Esophagus squamous epithelium (tissue), 5 donors: Measurements from ENCODE around the gene CYP4F22. TPM values are rescaled to one million over a fixed set of nuclear protein-coding genes. Genes with fewer than 3 reads are reported as not detected.
"Not testable (repeated sequence)": the region's sequence is repeated elsewhere in the genome, so short reads cannot be mapped to it uniquely, and the experiment has no call there.

Experiments
- DNase-seq: peaks from one replicate; lab custom pipeline; 2025; lab: John Stamatoyannopoulos, UW
- H3K27ac ChIP-seq, 4 donors: fragments of 200-600 bp; sonication (generic); one replicate each; pipeline ENCODE4 v1.5.1; 2016 to 2019; ENCODE audit warnings: mild to moderate bottlenecking in 1 of 4
- H3K27me3 ChIP-seq, 4 donors: fragments of 200-600 bp; sonication (generic); 1 replicate in 3 of 4; 2 replicates in 1 of 4; pipeline versions ENCODE4 v1.5.1 to v1.6.0; 2017 to 2021; ENCODE audit warnings: antibody characterized with exemption in 1 of 4
- H3K36me3 ChIP-seq, 3 donors: fragments of 200-600 bp; sonication (generic); one replicate each; pipeline ENCODE4 v1.5.1; 2016 to 2019
- H3K4me1 ChIP-seq, 3 donors: fragments of 200-600 bp; sonication (generic); one replicate each; pipeline ENCODE4 v1.5.1; 2017 to 2019
- H3K4me3 ChIP-seq, 4 donors: fragments of 200-600 bp; sonication (generic); 1 replicate in 3 of 4; 2 replicates in 1 of 4; pipeline ENCODE4 v1.5.1; 2016 to 2019; ENCODE audit warnings: mild to moderate bottlenecking in 2 of 4, moderate library complexity in 1 of 4
- H3K9me3 ChIP-seq, 3 donors: fragments of 200-600 bp; sonication (generic); one replicate each; pipeline ENCODE4 v1.5.1; 2016 to 2019
- CTCF ChIP-seq, 6 experiments: fragments of 450-650 bp in 4 of 6; fragments of 200-600 bp in 2 of 6; sonication (generic) in 2 of 6; IDR thresholded peaks; one replicate each; pipeline ENCODE4 v1.5.1; 2016 to 2019; ENCODE audit warnings: antibody characterized with exemption in 6 of 6, mild to moderate bottlenecking in 4 of 6, moderate library complexity in 4 of 6
- POLR2A ChIP-seq, 4 donors: fragments of 450-650 bp; IDR thresholded peaks; one replicate each; pipeline ENCODE4 v1.6.1; 2017; ENCODE audit warnings: antibody characterized with exemption in 4 of 4, mild to moderate bottlenecking in 4 of 4, moderate library complexity in 3 of 4
- WGBS, 2 donors: methylation state at CpG; one replicate each; pipeline ENCODE4 v1.1.5; 2018; 5-methylcytosine and 5-hydroxymethylcytosine counted together
- intact Hi-C: fragments of 100-400 bp; cut with DNase I; formaldehyde crosslinking; loops from one replicate; pipeline ENCODE4 v1.15.0; 2022
- total RNA-seq, 4 donors: library from RNA; depleted of rRNA; stranded (reverse); fragments of >200 nt; gene quantifications; one replicate each; pipeline ENCODE4 v1.1.0, GENCODE V29; 2016
- donor health status: DM: yes; HTN: yes; CAD: no.

The CYP4F22 gene
- total RNA-seq, 4 donors from 2014 or later, result 3.2 to 19.4 (median 11.1) TPM

- H3K27ac ChIP-seq, result no peak overlapping the region
- intact Hi-C loops, result no loop called here
- 49 to 63% methylated on average over 12 to 14 of the region's 31 CpGs for WGBS, 2 donors
- peaks cover 6 to 22% (median 8%) of the 10 kb centered on the region in 3 donors for H3K4me1 ChIP-seq
- no peaks in the 10 kb centered on the region for H3K36me3 ChIP-seq
- DNase-seq, result no peak
- H3K9me3 ChIP-seq, result no peaks in the 10 kb centered on the region
- no peak for TF ChIP-seq POLR2A (IDR thresholded peaks at IDR 0.05)
- no peak for TF ChIP-seq CTCF (IDR thresholded peaks at IDR 0.05)
- H3K27me3 ChIP-seq, result peaks cover 0 to 62% (median 2%) of the 10 kb centered on the region in 4 donors
- no peak overlapping the region for H3K4me3 ChIP-seq
These were observed 36.7 kb upstream of the CYP4F22 start for GRCh38 chr19:15471639-15472101.

GRCh38 chr19:15473821-15474220 is 34.5 kb upstream of the CYP4F22 start:
- WGBS, 2 donors, result 55 to 58% methylated on average over 4 of the region's 4 CpGs
- Histone ChIP-seq H3K27me3 (peaks cover 0 to 40% (median 2%) of the 10 kb centered on the region in 4 donors), H3K4me1 (peaks cover 6 to 12% (median 8%) of the 10 kb centered on the region in 3 donors)
- intact Hi-C loops, H3K9me3 ChIP-seq, H3K36me3 ChIP-seq, H3K27ac ChIP-seq, DNase-seq, H3K4me3 ChIP-seq: not testable (repeated sequence)

GRCh38 chr19:15475169-15475568 is 33.2 kb upstream of the CYP4F22 start:
- TF ChIP-seq POLR2A (IDR thresholded peaks at IDR 0.05) (no peak), CTCF (IDR thresholded peaks at IDR 0.05) (no peak)
- intact Hi-C loops, result no loop called here
- no peaks in the 10 kb centered on the region for H3K9me3 ChIP-seq
- H3K4me3 ChIP-seq, result no peak overlapping the region
- no peaks in the 10 kb centered on the region for H3K36me3 ChIP-seq
- no peak overlapping the region for H3K27ac ChIP-seq
- peaks cover 0 to 27% (median 0%) of the 10 kb centered on the region in 4 donors for H3K27me3 ChIP-seq
- DNase-seq, result no peak
- WGBS, 2 donors, result 63 to 71% methylated on average over 4 of the region's 4 CpGs
- H3K4me1 ChIP-seq, result peaks cover 0 to 8% (median 0%) of the 10 kb centered on the region in 3 donors

- 88% methylated on average over 6 of the region's 10 CpGs; no CpG with 5 or more reads in 1 of the 2 donors for WGBS, 2 donors
- H3K9me3 ChIP-seq, result no peaks in the 10 kb centered on the region
- H3K27ac ChIP-seq, result no peak overlapping the region
- no peak for DNase-seq
- H3K4me1 ChIP-seq, result peaks cover 0 to 8% (median 0%) of the 10 kb centered on the region in 3 donors
- no peak for TF ChIP-seq POLR2A (IDR thresholded peaks at IDR 0.05)
- no peak for TF ChIP-seq CTCF (IDR thresholded peaks at IDR 0.05)
- no peak overlapping the region for H3K4me3 ChIP-seq
- H3K27me3 ChIP-seq, result peaks cover 0 to 22% (median 0%) of the 10 kb centered on the region in 4 donors
- intact Hi-C loops, result no loop called here
- no peaks in the 10 kb centered on the region for H3K36me3 ChIP-seq
These were observed 32.7 kb upstream of the CYP4F22 start for GRCh38 chr19:15475611-15476010.

- no peak for DNase-seq
- TF ChIP-seq CTCF (IDR thresholded peaks at IDR 0.05), result no peak
- TF ChIP-seq POLR2A (IDR thresholded peaks at IDR 0.05), result no peak
- H3K36me3 ChIP-seq, result no peaks in the 10 kb centered on the region
- H3K9me3 ChIP-seq, result no peaks in the 10 kb centered on the region
- 69 to 83% methylated on average over 2 to 5 of the region's 5 CpGs for WGBS, 2 donors
- peaks cover 0 to 16% (median 0%) of the 10 kb centered on the region in 4 donors for H3K27me3 ChIP-seq
- peaks cover 0 to 8% (median 0%) of the 10 kb centered on the region in 3 donors for H3K4me1 ChIP-seq
- no peak overlapping the region for H3K27ac ChIP-seq
- H3K4me3 ChIP-seq, result no peak overlapping the region
- intact Hi-C loops, result no loop called here
These were observed 32.0 kb upstream of the CYP4F22 start for GRCh38 chr19:15476325-15476724.
